GM12878 (cell line): ENCODE measurements around the gene NSMCE3. TPM values are rescaled to one million over a fixed set of nuclear protein-coding genes. Genes with fewer than 3 reads are reported as not detected.

Experiments used
- ATAC-seq: fragments of 200-7000 bp; cut with Tn5 transposase; 3 replicates; pipeline ENCODE4 v1.9.1; 2020; ENCODE audit warnings: mild to moderate bottlenecking, moderate library complexity
- BruUV-seq: library from RNA; stranded (reverse); fragments of 400-500 nt; replicated peaks from 2 replicates; lab custom pipeline; 2021; lab: Mats Ljungman, UMichigan
- CTCF ChIA-PET: fragments of 300-600 bp; sonication (Branson Sonifier 250); formaldehyde crosslinking; extraction: SDS; loops from one replicate; lab custom pipeline; 2021; ENCODE audit warnings: inconsistent platforms; lab: Yijun Ruan, JAX
- POLR2A ChIA-PET: fragments of 350-600 bp; formaldehyde crosslinking; extraction: SDS; loops from one replicate; lab custom pipeline; 2021; ENCODE audit warnings: inconsistent platforms; lab: Charles Lee
- RAD21 ChIA-PET: fragments of 300-600 bp; sonication (Branson Sonifier 250); formaldehyde crosslinking; loops from one replicate; lab custom pipeline; 2023; ENCODE audit warnings: antibody characterized with exemption; ENCODE audit not compliant: unreplicated experiment; lab: Charles Lee
- SMC1A ChIA-PET: fragments of 300-600 bp; sonication (Branson Sonifier 250); formaldehyde crosslinking; loops from one replicate; lab custom pipeline; 2023; ENCODE audit not compliant: unreplicated experiment, uncharacterized antibody; lab: Charles Lee
- DNase-seq: peaks from one replicate; pipeline ENCODE4 v3.0.0-alpha.2; 2011; ENCODE audit warnings: low read depth, low spot score
- FAIRE-seq: peaks from 3 replicates; lab custom pipeline; 2011; peaks lifted over from hg19 to GRCh38; lab: Jason Lieb, UNC
- H2AFZ ChIP-seq: 2 replicates; pipeline ENCODE4 v1.6.0; 2011; ENCODE audit warnings: low read depth, low read length, control low read depth; ENCODE audit not compliant: control insufficient read depth
- H3K27ac ChIP-seq: 2 replicates; pipeline ENCODE4 v1.5.1; 2011; ENCODE audit warnings: control low read depth; ENCODE audit not compliant: control insufficient read depth, insufficient read depth
- H3K27me3 ChIP-seq, 2 experiments: replicated peaks in 1 of 2; 2 replicates each; pipeline versions ENCODE4 v1.6.0 to v1.6.1; 2011; ENCODE audit warnings: low read length in 1 of 2; ENCODE audit not compliant: control insufficient read depth in 2 of 2, insufficient read depth in 2 of 2
- H3K36me3 ChIP-seq, 2 experiments: 2 replicates each; pipeline ENCODE4 v1.5.1; 2011; ENCODE audit warnings: low read length in 1 of 2; ENCODE audit not compliant: control insufficient read depth in 2 of 2, insufficient read depth in 2 of 2
- H3K4me1 ChIP-seq: 2 replicates; pipeline ENCODE4 v1.6.1; 2011; ENCODE audit warnings: mild to moderate bottlenecking, low read length, moderate library complexity, mixed read lengths; ENCODE audit not compliant: control insufficient read depth, insufficient read depth
- H3K4me2 ChIP-seq: 2 replicates; pipeline ENCODE4 v1.6.0; 2011; ENCODE audit warnings: control low read depth; ENCODE audit not compliant: control insufficient read depth, insufficient read depth
- H3K4me3 ChIP-seq: fragments of 200-600 bp; sonication (generic); 2 replicates; pipeline ENCODE4 v1.5.1; 2016
- H3K79me2 ChIP-seq: 2 replicates; pipeline ENCODE4 v1.6.0; 2011; ENCODE audit warnings: low read length; ENCODE audit not compliant: control insufficient read depth, insufficient read depth
- H3K9ac ChIP-seq: 2 replicates; pipeline ENCODE4 v1.8.0; 2011; ENCODE audit warnings: low read length, control low read depth, mixed read lengths; ENCODE audit not compliant: control insufficient read depth, insufficient read depth
- H3K9me3 ChIP-seq: replicated peaks from 3 replicates; pipeline ENCODE4 v1.5.1; 2011; ENCODE audit warnings: mild to moderate bottlenecking, low read length; ENCODE audit not compliant: control insufficient read depth, insufficient read depth
- H4K20me1 ChIP-seq: 2 replicates; pipeline ENCODE4 v1.6.0; 2011; ENCODE audit not compliant: control insufficient read depth, insufficient read depth
- BACH1 ChIP-seq: fragments of 450-650 bp; IDR thresholded peaks from 2 replicates; pipeline ENCODE4 v1.6.1; 2017; ENCODE audit warnings: mild to moderate bottlenecking, borderline replicate concordance
- BCL3 ChIP-seq: IDR thresholded peaks from 2 replicates; pipeline ENCODE4 v1.6.1; 2011; ENCODE audit warnings: borderline replicate concordance, low read depth, mild to moderate bottlenecking, moderate library complexity, low read length; ENCODE audit not compliant: insufficient read depth, poor library complexity, severe bottlenecking
- CHD2 ChIP-seq: IDR thresholded peaks from 2 replicates; pipeline ENCODE4 v1.6.1; 2011; ENCODE audit warnings: low read depth, low read length, improper control_type of control experiment, borderline replicate concordance
- EZH2 ChIP-seq: IDR thresholded peaks from 2 replicates; pipeline ENCODE4 v1.6.1; 2012; ENCODE audit warnings: low read depth, mild to moderate bottlenecking, control low read depth, inconsistent platforms, low read length, borderline replicate concordance; ENCODE audit not compliant: control insufficient read depth
- IKZF2 ChIP-seq, 2 experiments: fragments of 450-650 bp; IDR thresholded peaks; 2 replicates each; pipeline ENCODE4 v1.6.1; 2017; ENCODE audit warnings: mild to moderate bottlenecking in 2 of 2, moderate library complexity in 2 of 2
- IRF3 ChIP-seq: fragments of 450-650 bp; IDR thresholded peaks from 2 replicates; pipeline ENCODE4 v1.6.1; 2014; ENCODE audit warnings: mild to moderate bottlenecking
- IRF4 ChIP-seq: IDR thresholded peaks from 2 replicates; pipeline ENCODE4 v1.6.1; 2011; ENCODE audit warnings: low read depth, low read length
- MEF2B ChIP-seq: fragments of 450-650 bp; IDR thresholded peaks from 2 replicates; pipeline ENCODE4 v1.6.1; 2018; ENCODE audit warnings: mild to moderate bottlenecking, moderate library complexity; ENCODE audit not compliant: partially characterized antibody, poor library complexity, severe bottlenecking
- SIN3A ChIP-seq: IDR thresholded peaks from 2 replicates; pipeline ENCODE4 v1.6.1; 2012; ENCODE audit warnings: low read depth, low read length, improper control_type of control experiment
- SMAD1 ChIP-seq: fragments of 450-650 bp; IDR thresholded peaks from 2 replicates; pipeline ENCODE4 v1.6.1; 2018; ENCODE audit warnings: mild to moderate bottlenecking, low read depth; ENCODE audit not compliant: partially characterized antibody
- SP1 ChIP-seq: IDR thresholded peaks from one replicate; pipeline ENCODE4 v1.6.1; 2011; ENCODE audit warnings: low read depth, low read length
- YY1 ChIP-seq: IDR thresholded peaks from 2 replicates; pipeline ENCODE4 v1.6.1; 2011; ENCODE audit warnings: low read depth, mild to moderate bottlenecking, low read length
- ZBTB11 ChIP-seq: fragments of 450-650 bp; formaldehyde crosslinking; IDR thresholded peaks from 2 replicates; pipeline ENCODE4 v1.5.0; 2022; ENCODE audit warnings: mild to moderate bottlenecking, missing genetic modification characterization
- ZNF274 ChIP-seq: IDR thresholded peaks from one replicate; pipeline ENCODE4 v1.8.0; 2011; ENCODE audit not compliant: insufficient read length, insufficient read depth
- WGBS: methylation state at CpG from one replicate; pipeline ENCODE4 v1.1.6; 2016; ENCODE audit warnings: low lambda C conversion rate; ENCODE audit not compliant: insufficient replicate concordance, insufficient coverage; ENCODE audit errors: missing lambda C conversion rate; 5-methylcytosine and 5-hydroxymethylcytosine counted together
- in situ Hi-C: fragments of 300-500 bp; cut with MboI; formaldehyde crosslinking; loops from 9 replicates; pipeline ENCODE4 v1.14.3; 2018; ENCODE audit warnings: mixed read lengths
- intact Hi-C: fragments of 100-400 bp; cut with micrococcal nuclease; formaldehyde crosslinking; loops from one replicate; pipeline ENCODE4 v1.14.2; 2022; ENCODE audit not compliant: unreplicated experiment
- polyA plus RNA-seq, 11 experiments: library from polyadenylated mRNA; depleted of rRNA in 4 of 11; unstranded in 6 of 11; stranded (reverse) in 5 of 11; fragments of >200 nt; fragmentation: Nextera tagmentation in 4 of 11; fragmentation: Illumina TruSeq in 1 of 11; extraction: Ambion mirVana in 4 of 11; extraction: Trizol in 1 of 11; gene quantifications; 1 replicate in 1 of 11; 2 replicates in 10 of 11; pipeline versions ENCODE4 v1.2.1 to v1.2.3, GENCODE V29; 2011 to 2016; ENCODE audit warnings: inconsistent platforms in 2 of 11, missing spikeins in 2 of 11, low read depth in 1 of 11
- total RNA-seq, 4 experiments: library from RNA; depleted of rRNA in 3 of 4; stranded (reverse); fragments of >200 nt in 3 of 4; fragmentation: Illumina TruSeq in 1 of 4; extraction: Trizol in 1 of 4; gene quantifications; 2 replicates each; pipeline versions ENCODE4 v1.2.1 to v1.2.3, GENCODE V29; 2013 to 2021

NSMCE3 gene
- total and polyA plus RNA-seq, 10 of the 15 experiments (the other 5 are each of a cell fraction or from before 2014, with no cell fraction given), result 3.7 to 30.0 (median 19.2) TPM

DNA sequence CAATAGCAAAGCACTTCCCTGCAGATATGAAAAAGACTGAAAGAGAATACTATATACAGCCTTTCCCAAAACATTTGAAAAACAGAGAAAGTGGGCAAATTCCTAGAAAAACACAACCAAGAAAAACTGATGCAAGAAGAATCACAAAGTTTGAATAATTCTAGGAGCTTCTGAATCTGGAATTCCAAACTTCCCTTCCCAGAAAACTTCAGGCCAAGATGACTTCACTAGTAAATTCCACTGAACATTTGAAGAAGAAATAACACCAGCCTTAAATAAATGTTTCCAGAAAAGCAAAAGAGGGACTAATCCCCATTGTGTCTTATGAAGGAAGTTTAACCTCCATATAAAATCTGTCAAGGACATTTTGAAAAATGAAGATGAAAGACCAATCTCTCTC lies 15.8 kb upstream of the NSMCE3 start:
- ChIA-PET SMC1A (interaction anchor here (1.4 kb wide), 1 partner anchor 14 kb away, joined by 4 read pairs; no protein-coding TSS in a partner anchor), CTCF (no interaction called here)

GRCh38 chr15:29283381-29283780 lies 13.8 kb upstream of the NSMCE3 start:
- 0% methylated on average over 1 of the region's 1 CpG for WGBS
- Histone ChIP-seq H3K27me3 (no peaks in the 10 kb centered on the region), H3K9ac (no peak overlapping the region), H3K9me3 (peaks cover 7% of the 10 kb centered on the region; the same call in 2 of the 3 replicates), H3K79me2 (no peaks in the 10 kb centered on the region), H3K4me2 (no peak overlapping the region), H3K4me3 (no peak overlapping the region), H3K27ac (no peak overlapping the region), H4K20me1 (no peaks in the 10 kb centered on the region), H2AFZ (no peak overlapping the region), H3K36me3 (no peaks in the 10 kb centered on the region), H3K4me1 (no peaks in the 10 kb centered on the region)
- POLR2A ChIA-PET, result no interaction called here
- TF ChIP-seq SMAD1 (no peak), ZNF274 (no peak), IKZF2 (IDR thresholded peaks at IDR 0.05) (no peak), EZH2 (no peak), BACH1 (no peak), ZBTB11 (no peak), IRF3 (no peak), BCL3 (no peak)
- in situ Hi-C loops (no loop called here), intact Hi-C loops (no loop called here)
- BruUV-seq, result no TSS peak
- no peak for DNase-seq
- no peak for ATAC-seq
- SMC1A ChIA-PET, result no interaction called here
- RAD21 ChIA-PET, result no interaction called here
- CTCF ChIA-PET, result interaction anchor here (1.1 kb wide), 1 partner anchor 13 kb away, joined by 3 read pairs; no protein-coding TSS in a partner anchor
- no peak for FAIRE-seq

More for the DNA sequence above, 15.8 kb upstream of the NSMCE3 start:
- no TSS peak for BruUV-seq
- POLR2A ChIA-PET, result no interaction called here
- no peak overlapping the region for H3K4me3 ChIP-seq
- H2AFZ ChIP-seq, result no peak overlapping the region
- H3K4me2 ChIP-seq, result no peak overlapping the region
- DNase-seq (no peak), ATAC-seq (no peak), FAIRE-seq (no peak)
- no peaks in the 10 kb centered on the region for H3K36me3 ChIP-seq
- in situ Hi-C loops, result no loop called here
- H3K27me3 ChIP-seq, result no peaks in the 10 kb centered on the region
- H4K20me1 ChIP-seq, result no peaks in the 10 kb centered on the region
- H3K27ac ChIP-seq, result no peak overlapping the region
- H3K4me1 ChIP-seq, result no peaks in the 10 kb centered on the region
- H3K9me3 ChIP-seq, result peaks cover 7% of the 10 kb centered on the region; the same call in 2 of the 3 replicates
- H3K79me2 ChIP-seq, result no peaks in the 10 kb centered on the region
- TF ChIP-seq SMAD1 (no peak), SIN3A (no peak), IRF4 (no peak), MEF2B (no peak), CHD2 (no peak), SP1 (no peak), YY1 (no peak)
- RAD21 ChIA-PET, result no interaction called here
- H3K9ac ChIP-seq, result no peak overlapping the region
- intact Hi-C loops, result no loop called here
